GM18517 (cell line): ENCODE data around the gene GPBAR1.
"Not testable (repeated sequence)": the region's sequence is repeated elsewhere in the genome, so short reads cannot be mapped to it uniquely, and the experiment has no call there.

Source experiments
- ATAC-seq: cut with Tn5 transposase; IDR thresholded peaks from one replicate; pipeline ENCODE4 v1.9.1; 2021; ENCODE audit warnings: mild to moderate bottlenecking, moderate library complexity; ENCODE audit not compliant: unreplicated experiment

The GPBAR1 gene

DNA sequence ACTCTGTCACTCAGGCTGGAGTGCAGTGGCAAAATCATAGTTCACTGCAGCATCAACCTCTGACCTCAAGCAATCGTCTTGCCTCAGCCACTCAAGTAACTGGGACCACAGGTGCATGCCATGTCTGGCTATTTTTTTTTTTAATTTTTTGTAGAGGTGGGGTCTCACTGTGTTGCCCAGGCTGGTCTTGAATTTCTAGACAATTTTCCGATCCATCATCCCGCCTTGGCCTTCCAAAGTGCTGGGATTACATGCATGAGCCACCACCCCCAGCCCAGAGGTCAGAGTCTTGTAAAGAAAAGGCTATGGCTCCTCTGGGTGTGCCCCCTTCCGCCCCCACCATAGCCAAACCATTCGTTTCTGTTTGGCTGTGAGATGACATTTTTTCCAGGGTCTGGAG is 44.6 kb downstream of the GPBAR1 start:
- ATAC-seq = no peak

DNA sequence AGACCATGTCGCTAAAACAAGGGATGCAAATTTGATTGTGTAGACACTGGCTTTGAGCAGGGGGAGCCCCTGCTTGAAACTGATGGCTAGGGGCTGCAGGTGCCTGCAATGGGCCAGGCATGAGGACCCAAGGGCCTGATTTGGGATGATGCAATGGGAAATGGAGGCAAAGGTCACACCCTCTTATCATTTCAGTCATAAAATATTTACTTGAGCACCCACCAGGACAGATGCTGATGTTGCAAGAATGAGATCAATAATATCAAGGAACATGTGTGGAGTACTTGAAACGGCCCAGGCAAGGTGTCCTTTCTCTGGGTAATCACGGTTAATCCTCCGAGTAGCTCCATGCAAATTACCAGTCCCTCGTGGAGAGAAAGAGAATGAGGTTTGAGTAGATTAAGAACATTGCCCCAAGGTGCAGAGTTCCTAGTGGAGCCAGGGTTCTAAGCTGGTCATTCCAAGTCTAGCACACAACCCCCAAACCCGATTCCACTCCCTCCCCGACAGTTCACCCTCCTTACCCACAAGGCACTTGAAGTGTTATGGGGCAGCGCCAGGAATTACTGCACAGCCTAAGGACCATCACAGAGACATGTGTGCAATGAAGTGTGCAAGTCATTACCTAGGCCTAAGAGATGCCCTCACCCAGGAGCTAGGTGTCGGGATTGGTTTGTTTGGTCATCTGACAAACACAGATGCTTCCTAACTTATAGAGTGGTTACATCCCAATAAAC is 45.5 kb downstream of the GPBAR1 start:
- no peak for ATAC-seq

DNA sequence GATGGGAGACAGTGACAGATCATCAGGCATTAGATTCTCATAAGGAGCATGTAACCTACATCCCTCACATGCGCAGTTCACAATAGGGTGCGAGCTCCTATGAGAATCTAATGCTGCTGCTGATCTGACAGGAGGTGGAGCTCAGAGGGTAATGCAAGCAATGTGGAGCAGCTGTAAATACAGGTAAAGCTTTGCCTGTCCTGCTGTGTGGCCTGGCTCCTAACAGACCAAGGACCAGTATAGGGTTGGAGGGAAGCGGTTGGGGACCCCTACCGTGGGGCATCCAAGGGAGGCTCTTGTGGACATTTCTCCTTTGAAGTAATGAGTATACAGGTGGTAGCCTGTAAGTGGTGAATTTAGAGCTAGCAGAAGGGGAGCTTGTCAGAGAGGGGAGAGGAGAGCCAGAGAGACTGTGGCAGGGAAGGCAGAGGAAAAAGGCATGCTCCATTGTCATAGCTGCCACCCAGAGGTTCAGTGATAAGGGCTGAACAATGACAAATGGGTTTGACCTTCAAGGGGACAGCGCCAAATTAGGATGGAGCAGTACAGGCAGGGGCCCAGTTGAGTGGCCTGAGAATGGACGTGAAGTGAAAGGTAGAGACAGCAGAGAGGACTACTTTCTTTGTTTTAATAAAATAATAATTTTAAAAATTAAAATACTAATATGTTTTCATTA is 46.7 kb downstream of the GPBAR1 start:
- ATAC-seq = no peak

DNA sequence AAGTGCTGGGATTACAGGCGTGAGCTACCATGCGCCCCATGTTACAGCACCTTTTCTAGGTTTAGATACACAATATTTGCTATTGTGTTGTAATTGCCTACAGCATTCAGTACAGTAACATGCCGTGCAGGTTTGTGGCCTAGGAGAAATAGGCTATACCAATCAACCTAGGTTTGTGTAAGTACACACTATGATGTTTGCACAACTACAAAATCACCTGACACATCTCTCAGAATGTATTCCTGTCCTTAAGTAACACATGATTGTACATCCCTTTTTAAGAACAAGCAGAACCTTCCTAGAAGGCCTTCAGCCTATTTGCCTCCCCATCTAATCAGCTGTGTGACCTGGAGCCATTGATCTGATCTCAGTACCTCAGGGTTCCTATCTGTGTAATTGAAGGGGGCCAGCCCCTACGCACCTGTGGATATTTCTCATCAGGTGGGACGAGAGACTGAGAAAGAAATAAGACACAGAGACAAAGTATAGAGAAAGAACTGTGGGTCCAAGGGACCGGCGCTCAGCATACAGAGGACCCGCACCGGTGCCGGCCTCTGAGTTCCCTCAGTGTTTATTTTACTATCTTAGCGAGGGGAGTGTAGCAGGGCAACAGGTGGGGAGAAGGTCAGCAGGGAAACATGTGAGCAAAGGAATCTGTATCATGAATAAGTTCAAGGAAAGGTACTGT is 50.2 kb downstream of the GPBAR1 start:
- no peak for ATAC-seq

DNA sequence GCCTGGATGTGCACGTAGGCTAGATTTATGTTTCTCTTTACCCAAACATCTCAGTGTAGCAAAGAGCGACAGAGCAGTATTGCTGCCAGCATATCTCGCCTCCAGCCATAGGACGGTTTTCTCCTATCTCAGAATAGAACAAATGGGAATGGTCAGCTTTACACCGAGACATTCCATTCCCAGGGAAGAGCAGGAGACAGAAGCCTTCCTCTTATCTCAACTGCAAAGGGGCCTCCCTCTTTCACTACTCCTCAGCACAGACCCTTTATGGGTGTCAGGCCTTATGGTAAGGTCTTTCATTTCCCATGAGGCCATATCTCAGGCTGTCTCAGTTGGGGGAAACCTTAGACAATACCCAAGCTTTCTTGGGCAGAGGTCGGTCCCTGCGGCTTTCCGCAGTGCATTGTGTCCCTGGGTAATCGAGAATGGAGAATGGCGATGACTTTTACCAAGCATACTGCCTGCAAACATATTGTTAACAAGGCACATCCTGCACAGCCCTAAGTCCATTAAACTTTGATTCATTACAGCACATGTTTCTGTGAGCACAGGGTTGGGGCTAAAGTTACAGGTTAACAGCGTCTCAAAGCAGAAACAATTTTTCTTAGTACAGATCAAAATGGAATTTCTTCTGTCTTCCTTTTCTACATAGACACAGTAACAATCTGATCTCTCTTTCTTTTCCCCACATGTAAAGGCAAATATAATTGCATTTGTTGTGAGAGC is 50.9 kb downstream of the GPBAR1 start:
- ATAC-seq = not testable (repeated sequence)

DNA sequence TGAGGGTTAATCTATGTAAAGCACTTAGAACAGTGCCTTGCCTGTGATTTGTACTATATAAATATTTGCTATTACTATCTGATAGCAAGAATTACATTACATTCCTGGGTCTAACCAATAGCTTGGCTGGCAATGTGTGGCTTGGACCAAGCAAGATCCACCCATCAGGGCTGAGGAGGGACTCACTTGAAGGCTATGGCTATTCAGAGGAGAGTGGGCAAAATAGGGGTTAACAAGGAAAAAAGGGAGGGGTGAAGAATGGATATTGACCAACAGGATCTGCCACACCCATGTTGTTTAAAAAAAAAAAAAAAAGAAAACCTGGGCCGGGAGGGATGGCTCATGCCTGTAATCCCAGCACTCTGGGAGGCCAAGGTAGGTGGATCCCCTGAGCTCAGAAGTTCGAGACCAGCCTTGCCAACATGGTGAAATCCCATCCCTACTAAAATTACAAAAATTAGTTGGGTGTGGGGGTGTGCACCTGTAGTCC is 51.5 kb downstream of the GPBAR1 start:
- no peak for ATAC-seq

DNA sequence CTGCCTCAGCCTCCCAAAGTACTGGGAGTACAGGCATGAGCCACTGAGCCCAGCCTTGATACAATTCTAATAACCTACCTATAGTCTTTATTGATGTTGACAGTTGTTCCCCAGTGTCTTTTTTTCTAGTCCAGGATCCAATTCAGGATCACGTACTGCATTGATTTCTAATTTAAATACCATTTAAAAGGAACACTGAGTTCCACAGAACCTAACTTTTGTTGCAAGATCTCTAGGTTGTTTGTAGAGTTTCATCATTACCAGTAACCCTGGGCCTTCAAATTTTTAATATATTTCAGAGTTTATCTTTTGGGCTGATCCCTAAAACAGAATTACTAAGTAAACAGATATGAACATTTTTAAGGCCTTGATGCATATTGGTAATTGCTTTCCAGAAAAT is 52.5 kb downstream of the GPBAR1 start:
- ATAC-seq = no peak
